Measurements from ENCODE around the gene PADI1. TPM values are rescaled to one million over a fixed set of nuclear protein-coding genes. Genes with fewer than 3 reads are reported as not detected.

The PADI1 gene
- polyA plus RNA-seq, 1 of the 3 experiments (the other 2 are of a cell fraction) = 0.26 TPM

- peaks cover 7 to 22% of the 10 kb centered on the region in 2 experiments; a peak in 3 of 4 replicates for H3K4me1 ChIP-seq (ENCODE audit: control insufficient read depth in 1 of 2, insufficient read depth in 2 of 2, low read depth in 1 of 2, low read length in 1 of 2)
- H3F3A ChIP-seq (replicated peaks; ENCODE audit: insufficient read depth) = peaks cover 3% of the 10 kb centered on the region
- 36% methylated on average over 6 of the region's 13 CpGs for WGBS (ENCODE audit: low lambda C conversion rate)
- no peaks in the 10 kb centered on the region for H3K9me2 ChIP-seq
- ChIA-PET CTCF (interaction anchor here (1.0 to 1.5 kb wide), 2 partner anchors 25 to 87 kb away, joined by 5 to 9 read pairs; no protein-coding TSS in a partner anchor), POLR2A (no interaction called here)
- H3K9me3 ChIP-seq = no peaks in the 10 kb centered on the region
- H3K9ac ChIP-seq = 0 out of 2 replicates have a peak overlapping the region, but pooled peaks have one; percentile 31
- H4K20me1 ChIP-seq (ENCODE audit: insufficient read depth) = no peaks in the 10 kb centered on the region
- no peak overlapping the region; the same call in 1 of the 2 replicates for H3K4me2 ChIP-seq
- H3K4me3 ChIP-seq (ENCODE audit: low read depth in 2 of 2, low read length in 1 of 2) = no peak overlapping the region
- H3K27me3 ChIP-seq (ENCODE audit: insufficient read depth) = no peaks in the 10 kb centered on the region
- peak; percentile 47 for DNase-seq
- H3K79me2 ChIP-seq (ENCODE audit: insufficient read depth) = no peaks in the 10 kb centered on the region
- H3K27ac ChIP-seq (ENCODE audit: low read depth in 2 of 2, low read length in 1 of 2) = peak overlapping the region in 1 of 2 experiments; percentile 36; a peak in 1 of 4 replicates
- H3K36me3 ChIP-seq (replicated peaks in 1 of 2; ENCODE audit: control insufficient read depth in 1 of 2, insufficient read depth in 2 of 2, low read length in 1 of 2) = no peaks in the 10 kb centered on the region
- TF ChIP-seq ELF1 (IDR thresholded peaks at IDR 0.05) (no peak), TCF12 (IDR thresholded peaks at IDR 0.05) (0 out of 2 replicates have a peak, but pooled peaks have one; percentile 21), NFIC (IDR thresholded peaks at IDR 0.05; ENCODE audit: borderline replicate concordance) (peak; percentile 87), RCOR1 (IDR thresholded peaks at IDR 0.05; ENCODE audit: low read length) (no peak)
- TF ChIP-seq, protein P1, sequence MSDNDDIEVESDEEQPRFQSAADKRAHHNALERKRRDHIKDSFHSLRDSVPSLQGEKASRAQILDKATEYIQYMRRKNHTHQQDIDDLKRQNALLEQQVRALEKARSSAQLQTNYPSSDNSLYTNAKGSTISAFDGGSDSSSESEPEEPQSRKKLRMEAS (IDR thresholded peaks at IDR 0.05; ENCODE audit: low read depth) = 0 out of 2 replicates have a peak, but pooled peaks have one; percentile 51
- H2AFZ ChIP-seq (ENCODE audit: low read depth) = peak overlapping the region; percentile 31; the same call in 1 of the 2 replicates
Measured at GRCh38 chr1:17212487-17213121, 7.7 kb downstream of the PADI1 start.

DNA sequence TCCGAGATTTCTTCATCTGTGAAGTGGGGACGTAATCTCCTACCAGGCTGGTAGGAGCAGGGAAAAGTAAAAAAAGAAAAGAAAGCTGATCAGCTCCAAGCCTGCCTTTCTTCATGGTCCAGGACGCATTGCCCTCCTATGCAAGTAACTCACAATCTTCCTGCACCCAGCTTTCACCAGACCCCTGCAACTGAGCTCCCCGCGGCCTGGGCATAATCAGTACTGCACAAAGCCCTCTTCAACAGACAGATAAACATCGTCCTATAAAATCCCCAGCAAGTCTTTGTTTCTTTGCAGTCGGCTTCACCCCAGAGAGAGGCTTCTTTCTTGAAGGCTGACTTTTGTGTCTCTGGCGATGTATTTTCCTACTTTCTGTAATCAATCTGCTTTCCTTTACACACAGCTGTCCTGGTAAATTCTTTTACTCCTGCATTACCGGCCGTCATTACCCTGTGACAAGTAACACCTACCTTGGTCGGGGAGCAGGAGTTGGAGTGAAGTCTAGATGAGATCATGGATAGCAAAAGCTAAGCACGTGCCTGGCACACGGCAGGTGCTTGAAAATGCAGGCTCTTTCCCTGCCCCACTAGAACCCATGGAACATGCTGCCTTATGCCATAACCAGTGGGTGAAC lies 8.3 kb downstream of the PADI1 start:
- CTCF ChIA-PET = interaction anchor here (1.0 to 1.5 kb wide), 2 partner anchors 24 to 88 kb away, joined by 5 to 9 read pairs; no protein-coding TSS in a partner anchor
- TF ChIP-seq ELF1 (IDR thresholded peaks at IDR 0.05) = no peak
- Histone ChIP-seq H3K4me1 (ENCODE audit: control insufficient read depth in 1 of 2, insufficient read depth in 2 of 2, low read depth in 1 of 2, low read length in 1 of 2) (peaks cover 7 to 17% of the 10 kb centered on the region in 2 experiments; a peak in 3 of 4 replicates), H4K20me1 (ENCODE audit: insufficient read depth) (no peaks in the 10 kb centered on the region), H3K36me3 (replicated peaks in 1 of 2; ENCODE audit: control insufficient read depth in 1 of 2, insufficient read depth in 2 of 2, low read length in 1 of 2) (no peaks in the 10 kb centered on the region), H3K9me2 (no peaks in the 10 kb centered on the region), H3K27ac (ENCODE audit: low read depth in 2 of 2, low read length in 1 of 2) (peak overlapping the region in 1 of 2 experiments; percentile 17; a peak in 1 of 4 replicates), H3K27me3 (ENCODE audit: insufficient read depth) (no peaks in the 10 kb centered on the region), H2AFZ (ENCODE audit: low read depth) (peak overlapping the region; percentile 31; the same call in 1 of the 2 replicates), H3K4me2 (no peak overlapping the region; the same call in 1 of the 2 replicates), H3K9me3 (no peaks in the 10 kb centered on the region), H3K79me2 (ENCODE audit: insufficient read depth) (no peaks in the 10 kb centered on the region), H3K9ac (no peak overlapping the region), H3F3A (replicated peaks; ENCODE audit: insufficient read depth) (peaks cover 3% of the 10 kb centered on the region), H3K4me3 (ENCODE audit: low read depth in 2 of 2, low read length in 1 of 2) (no peak overlapping the region)
- WGBS (ENCODE audit: low lambda C conversion rate) = 89% methylated on average over 13 of the region's 13 CpGs
- DNase-seq = no peak
- POLR2A ChIA-PET = no interaction called here

- Histone ChIP-seq H3F3A (replicated peaks; ENCODE audit: insufficient read depth) (peaks cover 3% of the 10 kb centered on the region), H3K9me2 (no peaks in the 10 kb centered on the region), H3K4me2 (no peak overlapping the region), H3K9me3 (no peaks in the 10 kb centered on the region), H2AFZ (ENCODE audit: low read depth) (no peak overlapping the region), H3K9ac (no peak overlapping the region), H3K27me3 (ENCODE audit: insufficient read depth) (no peaks in the 10 kb centered on the region), H3K27ac (ENCODE audit: low read depth in 2 of 2, low read length in 1 of 2) (no peak overlapping the region), H3K4me3 (ENCODE audit: low read depth in 2 of 2, low read length in 1 of 2) (no peak overlapping the region), H4K20me1 (ENCODE audit: insufficient read depth) (no peaks in the 10 kb centered on the region), H3K36me3 (replicated peaks in 1 of 2; ENCODE audit: control insufficient read depth in 1 of 2, insufficient read depth in 2 of 2, low read length in 1 of 2) (no peaks in the 10 kb centered on the region), H3K79me2 (ENCODE audit: insufficient read depth) (no peaks in the 10 kb centered on the region), H3K4me1 (ENCODE audit: control insufficient read depth in 1 of 2, insufficient read depth in 2 of 2, low read depth in 1 of 2, low read length in 1 of 2) (peaks cover 7 to 16% of the 10 kb centered on the region in 2 experiments; a peak in 3 of 4 replicates)
- 94% methylated on average over 8 of the region's 9 CpGs for WGBS (ENCODE audit: low lambda C conversion rate)
- no peak for DNase-seq
- ChIA-PET POLR2A (no interaction called here), CTCF (no interaction called here)
- TF ChIP-seq FOSL2 (IDR thresholded peaks at IDR 0.05; ENCODE audit: borderline replicate concordance, low read depth) (no peak), JUND (IDR thresholded peaks at IDR 0.05) (no peak), YY1 (IDR thresholded peaks at IDR 0.05; ENCODE audit: low read depth) (no peak), NFIC (IDR thresholded peaks at IDR 0.05; ENCODE audit: borderline replicate concordance) (no peak), FOXJ3 (CRISPR knock-in tag; IDR thresholded peaks at IDR 0.05) (no peak)
- TF ChIP-seq, protein P1 (IDR thresholded peaks at IDR 0.05; ENCODE audit: low read depth) = no peak
- TF ChIP-seq, protein P2, sequence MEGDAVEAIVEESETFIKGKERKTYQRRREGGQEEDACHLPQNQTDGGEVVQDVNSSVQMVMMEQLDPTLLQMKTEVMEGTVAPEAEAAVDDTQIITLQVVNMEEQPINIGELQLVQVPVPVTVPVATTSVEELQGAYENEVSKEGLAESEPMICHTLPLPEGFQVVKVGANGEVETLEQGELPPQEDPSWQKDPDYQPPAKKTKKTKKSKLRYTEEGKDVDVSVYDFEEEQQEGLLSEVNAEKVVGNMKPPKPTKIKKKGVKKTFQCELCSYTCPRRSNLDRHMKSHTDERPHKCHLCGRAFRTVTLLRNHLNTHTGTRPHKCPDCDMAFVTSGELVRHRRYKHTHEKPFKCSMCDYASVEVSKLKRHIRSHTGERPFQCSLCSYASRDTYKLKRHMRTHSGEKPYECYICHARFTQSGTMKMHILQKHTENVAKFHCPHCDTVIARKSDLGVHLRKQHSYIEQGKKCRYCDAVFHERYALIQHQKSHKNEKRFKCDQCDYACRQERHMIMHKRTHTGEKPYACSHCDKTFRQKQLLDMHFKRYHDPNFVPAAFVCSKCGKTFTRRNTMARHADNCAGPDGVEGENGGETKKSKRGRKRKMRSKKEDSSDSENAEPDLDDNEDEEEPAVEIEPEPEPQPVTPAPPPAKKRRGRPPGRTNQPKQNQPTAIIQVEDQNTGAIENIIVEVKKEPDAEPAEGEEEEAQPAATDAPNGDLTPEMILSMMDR (IDR thresholded peaks at IDR 0.05) = no peak
- TF ChIP-seq, protein P3, sequence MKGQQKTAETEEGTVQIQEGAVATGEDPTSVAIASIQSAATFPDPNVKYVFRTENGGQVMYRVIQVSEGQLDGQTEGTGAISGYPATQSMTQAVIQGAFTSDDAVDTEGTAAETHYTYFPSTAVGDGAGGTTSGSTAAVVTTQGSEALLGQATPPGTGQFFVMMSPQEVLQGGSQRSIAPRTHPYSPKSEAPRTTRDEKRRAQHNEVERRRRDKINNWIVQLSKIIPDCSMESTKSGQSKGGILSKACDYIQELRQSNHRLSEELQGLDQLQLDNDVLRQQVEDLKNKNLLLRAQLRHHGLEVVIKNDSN (IDR thresholded peaks at IDR 0.05; ENCODE audit: borderline replicate concordance, low read depth) = no peak
- TF ChIP-seq, protein P4, sequence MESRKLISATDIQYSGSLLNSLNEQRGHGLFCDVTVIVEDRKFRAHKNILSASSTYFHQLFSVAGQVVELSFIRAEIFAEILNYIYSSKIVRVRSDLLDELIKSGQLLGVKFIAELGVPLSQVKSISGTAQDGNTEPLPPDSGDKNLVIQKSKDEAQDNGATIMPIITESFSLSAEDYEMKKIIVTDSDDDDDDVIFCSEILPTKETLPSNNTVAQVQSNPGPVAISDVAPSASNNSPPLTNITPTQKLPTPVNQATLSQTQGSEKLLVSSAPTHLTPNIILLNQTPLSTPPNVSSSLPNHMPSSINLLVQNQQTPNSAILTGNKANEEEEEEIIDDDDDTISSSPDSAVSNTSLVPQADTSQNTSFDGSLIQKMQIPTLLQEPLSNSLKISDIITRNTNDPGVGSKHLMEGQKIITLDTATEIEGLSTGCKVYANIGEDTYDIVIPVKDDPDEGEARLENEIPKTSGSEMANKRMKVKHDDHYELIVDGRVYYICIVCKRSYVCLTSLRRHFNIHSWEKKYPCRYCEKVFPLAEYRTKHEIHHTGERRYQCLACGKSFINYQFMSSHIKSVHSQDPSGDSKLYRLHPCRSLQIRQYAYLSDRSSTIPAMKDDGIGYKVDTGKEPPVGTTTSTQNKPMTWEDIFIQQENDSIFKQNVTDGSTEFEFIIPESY (IDR thresholded peaks at IDR 0.05; ENCODE audit: borderline replicate concordance, low read depth) = no peak
- TF ChIP-seq, protein P5, sequence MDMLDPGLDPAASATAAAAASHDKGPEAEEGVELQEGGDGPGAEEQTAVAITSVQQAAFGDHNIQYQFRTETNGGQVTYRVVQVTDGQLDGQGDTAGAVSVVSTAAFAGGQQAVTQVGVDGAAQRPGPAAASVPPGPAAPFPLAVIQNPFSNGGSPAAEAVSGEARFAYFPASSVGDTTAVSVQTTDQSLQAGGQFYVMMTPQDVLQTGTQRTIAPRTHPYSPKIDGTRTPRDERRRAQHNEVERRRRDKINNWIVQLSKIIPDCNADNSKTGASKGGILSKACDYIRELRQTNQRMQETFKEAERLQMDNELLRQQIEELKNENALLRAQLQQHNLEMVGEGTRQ (IDR thresholded peaks at IDR 0.05; ENCODE audit: borderline replicate concordance, low read depth, low read length) = no peak
Measured at GRCh38 chr1:17213782-17214148, 8.8 kb downstream of the PADI1 start.

Data from SK-N-SH (cell line).